OCI-LY7 (cell line): ENCODE data around the gene HJURP.
"Not testable (repeated sequence)": the region's sequence is repeated elsewhere in the genome, so short reads cannot be mapped to it uniquely, and the experiment has no call there.

Experiments
- EZH2phosphoT487 ChIP-seq: fragments of 200-600 bp; sonication (generic); IDR thresholded peaks from 2 replicates; pipeline ENCODE4 v1.6.1; 2018; ENCODE audit warnings: low read depth, borderline replicate concordance, mild to moderate bottlenecking, mixed run types, antibody characterized with exemption, low read length, moderate library complexity, mixed read lengths
- TF ChIP-seq, protein P1 (sequence below): fragments of 200-600 bp; sonication (generic); conservative IDR thresholded peaks from 2 replicates; pipeline ENCODE4 v1.5.1; 2014; ENCODE audit warnings: mild to moderate bottlenecking, antibody characterized with exemption, low read length, moderate library complexity, mixed read lengths

DNA sequence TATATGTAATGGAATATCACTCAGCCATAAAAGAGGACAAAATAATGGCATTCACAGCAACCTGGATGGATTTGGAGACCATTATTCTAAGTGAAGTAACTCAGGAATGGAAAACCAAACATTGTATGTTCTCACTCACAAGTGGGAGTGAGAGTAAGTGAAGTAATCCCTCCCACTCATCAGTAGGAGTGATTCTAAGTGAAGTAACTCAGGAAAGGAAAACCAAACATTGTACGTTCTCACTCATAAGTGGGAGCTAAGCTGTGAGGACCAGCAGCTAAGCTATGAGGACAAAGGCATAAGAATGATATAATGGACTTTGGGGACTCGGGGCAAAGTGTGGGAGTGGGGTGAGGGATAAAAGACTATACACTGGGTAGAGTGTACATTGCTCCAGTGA is 41.9 kb upstream of the HJURP start:
- TF ChIP-seq, protein P1, sequence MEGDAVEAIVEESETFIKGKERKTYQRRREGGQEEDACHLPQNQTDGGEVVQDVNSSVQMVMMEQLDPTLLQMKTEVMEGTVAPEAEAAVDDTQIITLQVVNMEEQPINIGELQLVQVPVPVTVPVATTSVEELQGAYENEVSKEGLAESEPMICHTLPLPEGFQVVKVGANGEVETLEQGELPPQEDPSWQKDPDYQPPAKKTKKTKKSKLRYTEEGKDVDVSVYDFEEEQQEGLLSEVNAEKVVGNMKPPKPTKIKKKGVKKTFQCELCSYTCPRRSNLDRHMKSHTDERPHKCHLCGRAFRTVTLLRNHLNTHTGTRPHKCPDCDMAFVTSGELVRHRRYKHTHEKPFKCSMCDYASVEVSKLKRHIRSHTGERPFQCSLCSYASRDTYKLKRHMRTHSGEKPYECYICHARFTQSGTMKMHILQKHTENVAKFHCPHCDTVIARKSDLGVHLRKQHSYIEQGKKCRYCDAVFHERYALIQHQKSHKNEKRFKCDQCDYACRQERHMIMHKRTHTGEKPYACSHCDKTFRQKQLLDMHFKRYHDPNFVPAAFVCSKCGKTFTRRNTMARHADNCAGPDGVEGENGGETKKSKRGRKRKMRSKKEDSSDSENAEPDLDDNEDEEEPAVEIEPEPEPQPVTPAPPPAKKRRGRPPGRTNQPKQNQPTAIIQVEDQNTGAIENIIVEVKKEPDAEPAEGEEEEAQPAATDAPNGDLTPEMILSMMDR: not testable (repeated sequence)
- not testable (repeated sequence) for TF ChIP-seq EZH2phosphoT487
